ENCODE data around the gene PLIN5.

The PLIN5 gene

DNA sequence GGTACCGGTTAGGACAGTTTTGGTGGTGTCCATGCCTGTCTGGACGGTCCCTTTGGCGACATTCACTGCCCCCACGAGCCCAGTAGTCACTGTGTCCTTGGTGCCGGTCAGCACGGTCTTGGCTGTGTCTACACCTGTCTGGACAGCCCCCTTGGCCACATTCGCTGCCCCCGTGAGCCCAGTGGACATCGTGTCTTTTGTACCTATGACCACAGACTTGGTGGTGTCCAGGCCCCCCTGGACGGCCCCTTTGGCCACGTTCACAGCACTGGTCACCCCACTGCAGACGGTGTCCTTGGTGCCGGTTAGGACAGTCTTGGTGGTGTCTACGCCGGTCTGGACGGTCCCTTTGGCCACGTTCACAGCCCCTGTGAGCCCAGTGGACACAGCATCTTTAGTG, 23.0 kb downstream of the PLIN5 start:
- Histone ChIP-seq H3K9me3 (replicated peaks; ENCODE audit: insufficient read depth, low read length) (no peaks in the 10 kb centered on the region), H4K20me1 (ENCODE audit: insufficient read depth, low read length) (no peaks in the 10 kb centered on the region), H3K4me2 (ENCODE audit: low read depth, low read length) (no peak overlapping the region), H3K27me3 (replicated peaks; ENCODE audit: insufficient read depth, low read length) (peaks cover 39% of the 10 kb centered on the region), H3K4me3 (ENCODE audit: low read length) (no peak overlapping the region), H3K9ac (ENCODE audit: low read length) (no peak overlapping the region), H3K9me2 (replicated peaks; ENCODE audit: insufficient read depth, low read length) (no peaks in the 10 kb centered on the region), H3F3A (ENCODE audit: insufficient read depth, low read length) (no peaks in the 10 kb centered on the region), H3K4me1 (ENCODE audit: low read length) (no peaks in the 10 kb centered on the region), H3K36me3 (replicated peaks; ENCODE audit: insufficient read depth, low read length) (no peaks in the 10 kb centered on the region), H3K27ac (ENCODE audit: low read length) (no peak overlapping the region), H3K79me2 (ENCODE audit: low read length) (no peaks in the 10 kb centered on the region), H2AFZ (ENCODE audit: low read length) (no peak overlapping the region)
- TF ChIP-seq EZH2phosphoT487 (IDR thresholded peaks at IDR 0.05; ENCODE audit: low read length) (no peak), EZH2 (optimal IDR thresholded peaks at IDR 0.05; ENCODE audit: low read depth, low read length) (no peak)
- TF ChIP-seq, protein P1, sequence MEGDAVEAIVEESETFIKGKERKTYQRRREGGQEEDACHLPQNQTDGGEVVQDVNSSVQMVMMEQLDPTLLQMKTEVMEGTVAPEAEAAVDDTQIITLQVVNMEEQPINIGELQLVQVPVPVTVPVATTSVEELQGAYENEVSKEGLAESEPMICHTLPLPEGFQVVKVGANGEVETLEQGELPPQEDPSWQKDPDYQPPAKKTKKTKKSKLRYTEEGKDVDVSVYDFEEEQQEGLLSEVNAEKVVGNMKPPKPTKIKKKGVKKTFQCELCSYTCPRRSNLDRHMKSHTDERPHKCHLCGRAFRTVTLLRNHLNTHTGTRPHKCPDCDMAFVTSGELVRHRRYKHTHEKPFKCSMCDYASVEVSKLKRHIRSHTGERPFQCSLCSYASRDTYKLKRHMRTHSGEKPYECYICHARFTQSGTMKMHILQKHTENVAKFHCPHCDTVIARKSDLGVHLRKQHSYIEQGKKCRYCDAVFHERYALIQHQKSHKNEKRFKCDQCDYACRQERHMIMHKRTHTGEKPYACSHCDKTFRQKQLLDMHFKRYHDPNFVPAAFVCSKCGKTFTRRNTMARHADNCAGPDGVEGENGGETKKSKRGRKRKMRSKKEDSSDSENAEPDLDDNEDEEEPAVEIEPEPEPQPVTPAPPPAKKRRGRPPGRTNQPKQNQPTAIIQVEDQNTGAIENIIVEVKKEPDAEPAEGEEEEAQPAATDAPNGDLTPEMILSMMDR (IDR thresholded peaks at IDR 0.05; ENCODE audit: low read length): no peak
- DNase-seq: no peak

DNA sequence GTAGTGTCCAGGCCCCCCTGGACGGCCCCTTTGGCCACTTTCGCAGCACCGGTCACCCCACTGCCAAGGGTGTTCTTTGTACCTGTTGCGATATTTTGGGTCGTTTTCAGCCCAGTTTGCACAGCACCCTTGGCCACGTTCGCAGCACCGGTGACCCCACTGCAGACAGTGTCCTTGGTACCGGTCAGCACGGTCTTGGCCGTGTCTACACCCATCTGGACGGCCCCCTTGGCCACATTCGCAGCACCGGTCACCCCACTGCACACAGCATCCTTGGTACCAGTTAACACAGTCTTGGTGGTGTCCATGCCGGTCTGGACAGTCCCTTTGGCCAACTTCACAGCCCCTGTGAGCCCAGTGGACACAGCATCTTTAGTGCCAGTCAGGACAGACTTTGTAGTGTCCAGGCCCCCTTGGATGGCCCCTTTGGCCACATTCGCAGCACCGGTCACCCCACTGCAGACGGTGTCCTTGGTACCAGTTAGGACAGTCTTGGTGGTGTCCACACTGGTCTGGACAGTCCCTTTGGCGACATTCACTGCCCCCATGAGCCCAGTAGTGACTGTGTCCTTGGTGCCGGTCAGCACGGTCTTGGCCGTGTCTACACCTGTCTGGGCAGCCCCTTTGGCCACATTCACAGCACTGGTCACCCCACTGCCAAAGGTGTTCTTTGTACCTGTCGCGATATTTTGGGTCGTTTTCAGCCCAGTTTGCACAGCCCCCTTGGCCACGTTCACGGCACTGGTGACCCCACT, 23.5 kb downstream of the PLIN5 start:
- peaks cover 34% of the 10 kb centered on the region for H3K27me3 ChIP-seq (replicated peaks; ENCODE audit: insufficient read depth, low read length)

DNA sequence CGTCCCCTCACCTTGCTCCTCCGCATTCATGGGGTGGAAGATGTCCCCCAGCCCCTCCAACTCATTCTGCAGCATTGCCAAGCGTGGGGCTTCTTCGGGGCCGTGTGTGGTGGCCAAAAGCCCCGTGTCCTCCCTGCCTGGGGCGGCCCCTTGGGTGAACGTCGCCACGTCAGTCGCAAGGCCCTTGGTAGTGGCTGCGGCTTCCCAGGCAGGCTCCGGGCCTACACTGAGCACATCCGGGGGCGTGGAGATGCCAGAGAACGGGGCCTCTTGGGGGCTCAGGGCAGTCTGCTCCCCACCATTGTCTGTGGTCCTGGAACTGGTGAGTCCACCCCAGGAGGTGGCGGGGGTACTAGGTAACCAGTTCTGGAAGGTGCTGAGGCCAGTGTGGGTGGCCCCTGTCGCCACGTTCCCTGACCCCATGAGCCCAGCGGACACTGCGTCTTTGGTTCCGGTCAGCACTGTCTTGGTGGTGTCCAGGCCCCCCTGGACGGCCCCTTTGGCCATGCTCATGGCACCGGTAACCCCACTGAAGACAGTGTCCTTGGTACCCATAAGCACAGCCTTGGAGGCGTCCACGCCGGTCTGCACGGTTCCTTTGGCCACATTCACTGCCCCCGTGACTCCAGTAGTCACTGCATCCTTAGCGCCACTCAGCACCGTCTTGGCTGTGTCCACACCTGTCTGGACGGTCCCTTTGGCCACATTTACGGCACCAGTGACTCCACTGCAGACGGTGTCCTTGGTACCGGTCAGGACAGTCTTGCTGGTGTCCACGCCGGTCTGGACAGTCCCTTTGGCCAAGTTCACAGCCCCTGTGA, 24.4 kb downstream of the PLIN5 start:
- Histone ChIP-seq H3K9me2 (replicated peaks; ENCODE audit: insufficient read depth, low read length) (no peaks in the 10 kb centered on the region), H4K20me1 (ENCODE audit: insufficient read depth, low read length) (no peaks in the 10 kb centered on the region), H3K9ac (ENCODE audit: low read length) (no peak overlapping the region), H3K4me1 (ENCODE audit: low read length) (no peaks in the 10 kb centered on the region), H3K27me3 (replicated peaks; ENCODE audit: insufficient read depth, low read length) (peaks cover 25% of the 10 kb centered on the region), H3K4me3 (ENCODE audit: low read length) (no peak overlapping the region), H3K79me2 (ENCODE audit: low read length) (no peaks in the 10 kb centered on the region), H3K27ac (ENCODE audit: low read length) (no peak overlapping the region), H3F3A (ENCODE audit: insufficient read depth, low read length) (no peaks in the 10 kb centered on the region), H3K9me3 (replicated peaks; ENCODE audit: insufficient read depth, low read length) (no peaks in the 10 kb centered on the region), H3K36me3 (replicated peaks; ENCODE audit: insufficient read depth, low read length) (no peaks in the 10 kb centered on the region), H2AFZ (ENCODE audit: low read length) (no peak overlapping the region), H3K4me2 (ENCODE audit: low read depth, low read length) (no peak overlapping the region)
- TF ChIP-seq EZH2phosphoT487 (IDR thresholded peaks at IDR 0.05; ENCODE audit: low read length) (no peak), EZH2 (optimal IDR thresholded peaks at IDR 0.05; ENCODE audit: low read depth, low read length) (no peak)
- TF ChIP-seq, protein P1 (IDR thresholded peaks at IDR 0.05; ENCODE audit: low read length): no peak
- DNase-seq: no peak

More for the DNA sequence above, 23.5 kb downstream of the PLIN5 start:
- Histone ChIP-seq H3K4me3 (ENCODE audit: low read length) (no peak overlapping the region), H3K4me2 (ENCODE audit: low read depth, low read length) (no peak overlapping the region), H3F3A (ENCODE audit: insufficient read depth, low read length) (no peaks in the 10 kb centered on the region), H2AFZ (ENCODE audit: low read length) (no peak overlapping the region), H3K4me1 (ENCODE audit: low read length) (no peaks in the 10 kb centered on the region), H4K20me1 (ENCODE audit: insufficient read depth, low read length) (no peaks in the 10 kb centered on the region), H3K27ac (ENCODE audit: low read length) (no peak overlapping the region), H3K36me3 (replicated peaks; ENCODE audit: insufficient read depth, low read length) (no peaks in the 10 kb centered on the region), H3K9me3 (replicated peaks; ENCODE audit: insufficient read depth, low read length) (no peaks in the 10 kb centered on the region), H3K9ac (ENCODE audit: low read length) (no peak overlapping the region), H3K79me2 (ENCODE audit: low read length) (no peaks in the 10 kb centered on the region), H3K9me2 (replicated peaks; ENCODE audit: insufficient read depth, low read length) (no peaks in the 10 kb centered on the region)
- TF ChIP-seq EZH2phosphoT487 (IDR thresholded peaks at IDR 0.05; ENCODE audit: low read length): no peak
- no peak for TF ChIP-seq EZH2 (optimal IDR thresholded peaks at IDR 0.05; ENCODE audit: low read depth, low read length)
- TF ChIP-seq, protein P1 (IDR thresholded peaks at IDR 0.05; ENCODE audit: low read length): no peak
- DNase-seq: no peak
